Astrocyte (in vitro differentiated cells and primary cell): ENCODE data around the gene FAT1. TPM values are rescaled to one million over a fixed set of nuclear protein-coding genes. Genes with fewer than 3 reads are reported as not detected.

Experiments used
- DNase-seq: peaks from one replicate; pipeline ENCODE4 v3.0.0-alpha.2; 2010; ENCODE audit warnings: low read depth
- FAIRE-seq: peaks from 2 replicates; lab custom pipeline; 2011; peaks lifted over from hg19 to GRCh38; lab: Jason Lieb, UNC
- H2AFZ ChIP-seq: 2 replicates; pipeline ENCODE4 v1.6.0; 2012; ENCODE audit warnings: low read depth, low read length, inconsistent platforms
- H3K27ac ChIP-seq: 2 replicates; pipeline ENCODE4 v1.5.1; 2011; ENCODE audit warnings: low read depth, low read length, inconsistent platforms
- H3K27me3 ChIP-seq: 2 replicates; pipeline ENCODE4 v1.6.0; 2011; ENCODE audit warnings: low read length, inconsistent platforms; ENCODE audit not compliant: insufficient read depth
- H3K36me3 ChIP-seq: 2 replicates; pipeline ENCODE4 v1.5.1; 2011; ENCODE audit warnings: low read length, inconsistent platforms; ENCODE audit not compliant: insufficient read depth
- H3K4me1 ChIP-seq: 2 replicates; pipeline ENCODE4 v1.5.1; 2011; ENCODE audit warnings: low read length, inconsistent platforms; ENCODE audit not compliant: insufficient read depth
- H3K4me2 ChIP-seq: 2 replicates; pipeline ENCODE4 v1.6.0; 2012; ENCODE audit warnings: low read length, inconsistent platforms
- H3K4me3 ChIP-seq: 2 replicates; pipeline ENCODE4 v1.5.1; 2011; ENCODE audit warnings: low read depth, mild to moderate bottlenecking, low read length, inconsistent platforms; ENCODE audit not compliant: insufficient read depth
- H3K79me2 ChIP-seq: 2 replicates; pipeline ENCODE4 v1.6.0; 2012; ENCODE audit warnings: mild to moderate bottlenecking, low read length, inconsistent platforms; ENCODE audit not compliant: insufficient read depth
- H3K9ac ChIP-seq: 2 replicates; pipeline ENCODE4 v1.6.0; 2012; ENCODE audit warnings: mild to moderate bottlenecking, low read length, inconsistent platforms
- H3K9me3 ChIP-seq: 2 replicates; pipeline ENCODE4 v1.5.1; 2012; ENCODE audit warnings: low read depth, mild to moderate bottlenecking, low read length, inconsistent platforms; ENCODE audit not compliant: insufficient read depth
- H4K20me1 ChIP-seq: 2 replicates; pipeline ENCODE4 v1.6.0; 2012; ENCODE audit warnings: low read length, inconsistent platforms; ENCODE audit not compliant: insufficient read depth
- H3K27ac Mint-ChIP-seq: one replicate; pipeline ENCODE4 v1.8.0; 2021; ENCODE audit warnings: mild to moderate bottlenecking, mixed read lengths; ENCODE audit not compliant: unreplicated experiment
- H3K27me3 Mint-ChIP-seq: one replicate; pipeline ENCODE4 v1.8.0; 2021; ENCODE audit warnings: low read depth, mixed read lengths; ENCODE audit not compliant: unreplicated experiment
- H3K36me3 Mint-ChIP-seq: one replicate; pipeline ENCODE4 v1.8.0; 2021; ENCODE audit warnings: low read depth, mixed read lengths; ENCODE audit not compliant: unreplicated experiment
- H3K4me1 Mint-ChIP-seq: one replicate; pipeline ENCODE4 v1.8.0; 2021; ENCODE audit warnings: low read depth, mixed read lengths; ENCODE audit not compliant: unreplicated experiment
- H3K4me3 Mint-ChIP-seq: one replicate; pipeline ENCODE4 v1.8.0; 2021; ENCODE audit warnings: mild to moderate bottlenecking, moderate library complexity, mixed read lengths; ENCODE audit not compliant: unreplicated experiment
- H3K9me3 Mint-ChIP-seq: one replicate; pipeline ENCODE4 v1.8.0; 2021; ENCODE audit warnings: mild to moderate bottlenecking, mixed read lengths; ENCODE audit not compliant: unreplicated experiment
- EZH2 ChIP-seq: IDR thresholded peaks from 2 replicates; pipeline ENCODE4 v1.6.1; 2012; ENCODE audit warnings: mild to moderate bottlenecking, low read length, inconsistent platforms; ENCODE audit not compliant: insufficient read depth
- total RNA-seq: library from RNA; stranded (reverse); gene quantifications from 2 replicates; pipeline ENCODE4 v1.2.1, GENCODE V29; 2021
- TF ChIP-seq, protein P1 (sequence below): IDR thresholded peaks from 2 replicates; pipeline ENCODE4 v1.5.1; 2011; ENCODE audit warnings: low read depth, mild to moderate bottlenecking, inconsistent platforms, low read length, moderate library complexity; ENCODE audit not compliant: insufficient read depth

The FAT1 gene
- total RNA-seq, 1 donor from 2014 or later: 590 TPM

DNA sequence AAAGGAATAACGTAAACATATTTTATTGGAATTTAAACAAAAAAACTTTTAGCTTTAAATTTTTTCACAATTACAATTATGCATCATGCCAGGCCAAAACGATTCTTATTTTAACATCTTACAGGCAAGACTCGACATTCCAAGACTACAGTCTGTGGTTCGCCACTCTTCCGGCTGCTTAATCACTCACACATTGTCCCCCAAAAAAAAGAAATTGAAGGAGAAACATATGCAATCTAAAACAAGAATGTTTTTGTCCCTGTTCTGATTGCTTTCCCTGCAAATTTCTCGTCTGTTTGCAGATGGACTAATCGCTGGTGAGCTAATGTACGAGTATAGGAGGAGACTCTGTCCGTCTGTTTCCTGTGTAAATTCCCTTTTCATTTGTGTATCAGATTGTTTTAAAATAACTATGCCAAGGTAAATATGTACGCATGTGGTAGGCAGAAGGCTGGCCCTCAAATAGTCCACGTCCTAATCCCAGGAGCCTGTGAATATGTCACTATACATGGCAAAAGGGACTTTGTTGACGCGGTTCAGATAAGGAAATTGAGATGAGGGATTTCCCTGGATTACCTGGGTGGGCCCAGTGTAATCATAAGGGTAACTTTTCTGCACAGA, 130.6 kb downstream of the FAT1 start:
- TF ChIP-seq EZH2: no peak
- TF ChIP-seq, protein P1, sequence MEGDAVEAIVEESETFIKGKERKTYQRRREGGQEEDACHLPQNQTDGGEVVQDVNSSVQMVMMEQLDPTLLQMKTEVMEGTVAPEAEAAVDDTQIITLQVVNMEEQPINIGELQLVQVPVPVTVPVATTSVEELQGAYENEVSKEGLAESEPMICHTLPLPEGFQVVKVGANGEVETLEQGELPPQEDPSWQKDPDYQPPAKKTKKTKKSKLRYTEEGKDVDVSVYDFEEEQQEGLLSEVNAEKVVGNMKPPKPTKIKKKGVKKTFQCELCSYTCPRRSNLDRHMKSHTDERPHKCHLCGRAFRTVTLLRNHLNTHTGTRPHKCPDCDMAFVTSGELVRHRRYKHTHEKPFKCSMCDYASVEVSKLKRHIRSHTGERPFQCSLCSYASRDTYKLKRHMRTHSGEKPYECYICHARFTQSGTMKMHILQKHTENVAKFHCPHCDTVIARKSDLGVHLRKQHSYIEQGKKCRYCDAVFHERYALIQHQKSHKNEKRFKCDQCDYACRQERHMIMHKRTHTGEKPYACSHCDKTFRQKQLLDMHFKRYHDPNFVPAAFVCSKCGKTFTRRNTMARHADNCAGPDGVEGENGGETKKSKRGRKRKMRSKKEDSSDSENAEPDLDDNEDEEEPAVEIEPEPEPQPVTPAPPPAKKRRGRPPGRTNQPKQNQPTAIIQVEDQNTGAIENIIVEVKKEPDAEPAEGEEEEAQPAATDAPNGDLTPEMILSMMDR: no peak
- no peaks in the 10 kb centered on the region for H3K27me3 ChIP-seq
- H3K27ac ChIP-seq: no peak overlapping the region
- no peak overlapping the region for H3K4me3 ChIP-seq
- H3K4me2 ChIP-seq: no peak overlapping the region
- Mint-ChIP-seq H3K4me3 (no peak overlapping the region), H3K4me1 (no peaks in the 10 kb centered on the region), H3K27me3 (no peaks in the 10 kb centered on the region), H3K36me3 (peaks cover 32% of the 10 kb centered on the region), H3K27ac (no peak overlapping the region), H3K9me3 (no peaks in the 10 kb centered on the region)
- H3K4me1 ChIP-seq: no peaks in the 10 kb centered on the region
- H3K9ac ChIP-seq: no peak overlapping the region
- H4K20me1 ChIP-seq: peaks cover 73% of the 10 kb centered on the region
- DNase-seq (no peak), FAIRE-seq (no peak)
- peaks cover 21% of the 10 kb centered on the region for H3K79me2 ChIP-seq
- H3K9me3 ChIP-seq: no peaks in the 10 kb centered on the region
- H3K36me3 ChIP-seq: peaks cover 69% of the 10 kb centered on the region
- no peak overlapping the region for H2AFZ ChIP-seq

DNA sequence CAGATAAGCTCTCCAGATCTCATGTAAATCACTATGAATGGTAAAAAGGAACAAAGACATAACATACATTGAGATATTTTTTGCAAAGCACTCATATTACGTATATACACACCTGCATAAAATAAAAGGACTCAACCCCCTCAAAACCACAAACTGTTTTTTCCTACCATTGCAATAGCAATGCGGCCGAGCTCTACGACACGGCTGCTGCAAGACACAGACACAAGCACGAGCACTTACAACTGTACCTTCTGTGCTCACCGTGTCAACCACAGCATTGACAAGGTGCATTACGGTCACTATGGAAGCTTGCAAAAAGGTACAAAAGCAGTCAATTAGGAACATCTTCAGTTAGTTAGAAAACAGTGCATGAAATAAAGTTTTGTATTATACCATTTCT, 131.2 kb downstream of the FAT1 start:
- TF ChIP-seq EZH2: no peak
- TF ChIP-seq, protein P1: no peak
- Mint-ChIP-seq H3K4me3 (no peak overlapping the region), H3K4me1 (no peaks in the 10 kb centered on the region), H3K36me3 (peaks cover 33% of the 10 kb centered on the region), H3K27me3 (no peaks in the 10 kb centered on the region), H3K9me3 (no peaks in the 10 kb centered on the region), H3K27ac (no peak overlapping the region)
- Histone ChIP-seq H3K4me1 (no peaks in the 10 kb centered on the region), H3K9ac (no peak overlapping the region), H3K4me3 (no peak overlapping the region), H3K27me3 (no peaks in the 10 kb centered on the region), H2AFZ (no peak overlapping the region), H3K4me2 (no peak overlapping the region), H3K36me3 (peaks cover 66% of the 10 kb centered on the region), H3K79me2 (peaks cover 18% of the 10 kb centered on the region), H3K27ac (no peak overlapping the region), H3K9me3 (no peaks in the 10 kb centered on the region), H4K20me1 (peaks cover 72% of the 10 kb centered on the region)
- DNase-seq (no peak), FAIRE-seq (no peak)

DNA sequence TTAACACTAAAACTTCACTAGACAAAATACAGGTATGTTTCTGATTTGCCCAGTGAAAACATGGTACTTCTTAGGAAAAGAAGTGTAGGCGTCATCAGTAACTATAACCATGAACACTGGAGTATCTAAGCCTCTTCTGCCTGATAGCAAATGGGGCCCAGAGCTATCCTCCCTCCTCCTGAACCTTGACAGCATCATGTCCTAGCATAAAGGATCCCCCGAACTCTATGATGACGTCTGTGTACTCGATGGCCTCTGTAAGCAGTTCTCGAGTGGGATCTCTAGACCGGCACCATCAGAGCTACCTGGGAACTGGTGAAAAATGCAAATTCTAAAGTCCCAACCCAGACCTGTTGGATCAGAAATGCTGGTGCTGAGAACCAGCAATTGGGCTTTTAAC, 132.0 kb downstream of the FAT1 start:
- no peak for FAIRE-seq
- no peak overlapping the region for H2AFZ ChIP-seq
- H3K4me2 ChIP-seq: no peak overlapping the region
- no peak overlapping the region for H3K4me3 ChIP-seq
- no peak overlapping the region for H3K27ac ChIP-seq
- H3K9ac ChIP-seq: no peak overlapping the region
- Mint-ChIP-seq H3K4me1 (peaks cover 2% of the 10 kb centered on the region), H3K27ac (no peak overlapping the region), H3K27me3 (no peaks in the 10 kb centered on the region), H3K36me3 (peaks cover 29% of the 10 kb centered on the region), H3K4me3 (no peak overlapping the region), H3K9me3 (no peaks in the 10 kb centered on the region)
- no peaks in the 10 kb centered on the region for H3K4me1 ChIP-seq
- peaks cover 23% of the 10 kb centered on the region for H3K79me2 ChIP-seq
- H3K9me3 ChIP-seq: no peaks in the 10 kb centered on the region
- TF ChIP-seq EZH2: no peak
- TF ChIP-seq, protein P1: no peak
- H3K36me3 ChIP-seq: peaks cover 58% of the 10 kb centered on the region
- no peak for DNase-seq
- peaks cover 65% of the 10 kb centered on the region for H4K20me1 ChIP-seq
- H3K27me3 ChIP-seq: no peaks in the 10 kb centered on the region
